ENCODE measurements around the gene IFRD2. TPM values are rescaled to one million over a fixed set of nuclear protein-coding genes. Genes with fewer than 3 reads are reported as not detected.

The IFRD2 gene
- total RNA-seq, 2 donors from 2014 or later, result 63.8 to 100 TPM

DNA sequence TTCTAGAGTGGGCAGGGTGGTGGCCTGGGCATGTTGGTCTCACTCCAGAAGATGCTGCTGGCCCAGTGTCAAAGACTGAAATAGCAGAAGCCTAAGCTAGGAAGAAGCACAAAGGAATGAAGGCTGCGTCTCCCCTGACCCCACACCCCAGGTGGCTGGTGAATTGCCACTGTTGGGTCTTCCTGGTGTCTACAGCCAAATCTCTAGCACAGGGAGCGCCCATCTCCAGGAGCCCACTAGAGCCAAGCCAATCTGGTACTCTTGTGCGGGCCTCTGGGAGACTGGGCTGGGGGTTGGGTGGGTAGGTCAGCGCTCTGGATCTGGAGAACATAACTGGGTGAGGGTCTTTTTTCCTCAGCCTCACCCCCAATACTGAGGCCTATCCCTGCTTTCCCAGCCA lies 34.9 kb upstream of the IFRD2 start:
- Mint-ChIP-seq H3K27ac (peak overlapping the region; percentile 77 to 89), H3K9me3 (no peaks in the 10 kb centered on the region), H3K36me3 (peaks cover 4 to 16% of the 10 kb centered on the region in 2 donors)
- no peak for DNase-seq (ENCODE audit: low spot score in 2 of 2)
- no peak for ATAC-seq

DNA sequence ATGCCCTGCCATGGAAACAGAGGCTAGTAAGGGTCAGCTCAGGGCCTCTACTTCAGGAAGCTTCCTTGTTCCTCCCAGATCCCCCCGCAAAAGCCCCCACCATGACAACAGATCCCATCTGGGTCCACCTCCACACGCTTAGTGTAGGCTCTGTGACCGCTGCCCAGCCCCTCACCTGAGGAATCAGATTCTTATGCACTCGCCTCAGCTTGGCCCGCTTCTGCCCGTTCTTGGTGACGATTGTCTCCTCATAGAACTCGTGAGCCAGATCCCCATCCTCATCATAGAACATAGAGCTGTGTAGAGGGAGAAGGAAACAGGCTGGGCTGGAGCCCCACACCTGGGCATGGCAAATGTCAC lies 33.9 kb upstream of the IFRD2 start:
- peaks cover 4 to 9% of the 10 kb centered on the region in 2 donors for H3K36me3 Mint-ChIP-seq
- no peak for DNase-seq (ENCODE audit: low spot score in 2 of 2)
- no peaks in the 10 kb centered on the region for H3K9me3 Mint-ChIP-seq
- H3K27ac Mint-ChIP-seq, result peak overlapping the region in 1 of 2 donors; percentile 53
- no peak for ATAC-seq

DNA sequence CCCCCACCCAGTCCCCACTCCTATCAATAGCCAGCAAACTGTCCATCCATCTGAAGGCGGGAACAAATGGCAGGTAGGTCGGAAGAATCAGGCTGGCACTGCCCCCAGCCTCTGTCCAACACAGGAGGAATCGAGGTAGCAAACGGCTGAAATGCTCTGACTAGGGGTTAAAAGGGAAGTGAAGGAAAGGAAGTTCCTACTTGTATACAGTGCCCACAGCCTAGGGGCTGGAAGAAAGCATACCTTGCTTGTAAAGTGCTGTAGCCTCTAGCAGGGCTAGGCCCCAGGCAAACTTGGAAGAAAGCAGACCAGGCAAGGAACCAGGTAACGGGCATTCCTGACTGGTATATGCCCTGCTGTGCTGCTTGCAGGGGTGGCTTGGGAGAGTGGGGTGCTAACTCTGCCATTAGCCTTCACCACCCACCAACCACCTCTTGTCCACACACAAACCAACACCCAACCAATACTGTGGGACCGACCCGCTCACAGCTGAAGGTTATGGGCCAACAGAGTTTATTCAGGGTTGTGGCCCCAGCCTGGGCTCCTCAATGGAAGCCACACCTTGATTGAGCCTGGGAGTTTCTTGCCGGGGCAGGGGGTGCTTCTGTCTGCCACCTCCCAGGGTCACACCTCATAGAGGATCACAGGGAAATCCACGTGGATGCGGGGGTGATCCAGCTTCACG lies 33.4 kb upstream of the IFRD2 start:
- peaks cover 3 to 4% of the 10 kb centered on the region in 2 donors for H3K36me3 Mint-ChIP-seq
- H3K9me3 Mint-ChIP-seq, result no peaks in the 10 kb centered on the region
- ATAC-seq, result no peak
- H3K27ac Mint-ChIP-seq, result no peak overlapping the region
- DNase-seq (ENCODE audit: low spot score in 2 of 2), result no peak

DNA sequence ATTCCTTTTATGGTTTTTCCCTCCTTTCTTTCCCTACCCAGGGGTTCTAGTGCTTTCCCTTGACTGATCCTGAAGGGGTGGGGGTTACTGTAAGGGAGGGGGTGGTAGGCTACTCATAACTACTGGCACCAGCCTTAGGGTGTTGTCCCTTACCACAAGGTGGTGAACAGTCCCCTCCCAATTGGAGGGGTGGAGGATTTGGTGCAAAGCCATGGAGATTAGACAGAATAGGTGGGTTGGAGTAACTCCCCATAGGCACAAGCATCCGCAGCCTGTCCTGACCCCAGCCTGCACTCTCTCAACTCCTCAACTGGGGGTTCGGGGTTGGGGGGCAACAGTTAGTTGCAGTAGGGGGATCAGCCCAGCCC lies 32.9 kb upstream of the IFRD2 start:
- no peak for ATAC-seq
- H3K9me3 Mint-ChIP-seq, result no peaks in the 10 kb centered on the region

DNA sequence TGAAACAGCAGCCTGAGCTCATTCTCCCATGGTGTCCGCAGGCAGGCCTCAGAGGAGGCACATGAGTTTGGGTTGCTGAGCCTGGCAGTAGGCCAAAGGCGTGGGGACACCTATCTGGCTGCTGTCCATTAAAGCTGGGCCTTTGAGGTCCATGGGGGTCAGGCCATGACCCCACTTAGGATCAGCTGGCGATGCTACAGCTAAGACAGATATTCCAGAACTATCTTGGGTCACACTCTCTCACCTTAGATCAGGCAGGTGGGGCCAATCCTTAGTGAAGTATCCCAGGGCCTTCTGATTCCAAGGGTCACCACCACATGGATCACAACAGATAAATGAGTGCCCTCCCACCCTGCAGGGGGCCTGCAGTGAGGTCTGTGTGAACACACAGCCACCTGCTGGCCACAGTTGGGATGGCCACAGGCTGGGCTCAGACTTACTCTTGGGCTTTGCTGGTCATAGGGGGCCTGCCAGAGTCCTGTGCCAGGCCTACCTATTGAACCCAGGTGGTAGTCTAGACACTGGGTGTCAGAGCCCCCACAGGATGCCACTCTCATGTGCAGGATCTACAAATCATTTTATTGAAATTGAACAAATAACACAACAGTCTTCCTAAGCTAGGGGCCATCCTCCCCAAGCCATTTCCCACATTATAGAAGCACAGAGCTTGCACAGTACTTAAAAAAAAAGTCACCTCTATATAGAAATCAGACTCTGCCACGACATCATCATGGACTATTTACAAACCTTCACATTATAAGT lies 32.3 kb upstream of the IFRD2 start:
- Mint-ChIP-seq H3K36me3 (no peaks in the 10 kb centered on the region), H3K27ac (peak overlapping the region; percentile 49 to 93), H3K9me3 (no peaks in the 10 kb centered on the region)
- DNase-seq (ENCODE audit: low spot score in 2 of 2) (peak in 1 of 2 donors; percentile 77), ATAC-seq (peak in 1 of 2 donors; percentile 34)

More for the DNA sequence above, 32.9 kb upstream of the IFRD2 start:
- Mint-ChIP-seq H3K36me3 (no peaks in the 10 kb centered on the region), H3K27ac (peak overlapping the region in 1 of 2 donors; percentile 93)
- no peak for DNase-seq (ENCODE audit: low spot score in 2 of 2)

DNA sequence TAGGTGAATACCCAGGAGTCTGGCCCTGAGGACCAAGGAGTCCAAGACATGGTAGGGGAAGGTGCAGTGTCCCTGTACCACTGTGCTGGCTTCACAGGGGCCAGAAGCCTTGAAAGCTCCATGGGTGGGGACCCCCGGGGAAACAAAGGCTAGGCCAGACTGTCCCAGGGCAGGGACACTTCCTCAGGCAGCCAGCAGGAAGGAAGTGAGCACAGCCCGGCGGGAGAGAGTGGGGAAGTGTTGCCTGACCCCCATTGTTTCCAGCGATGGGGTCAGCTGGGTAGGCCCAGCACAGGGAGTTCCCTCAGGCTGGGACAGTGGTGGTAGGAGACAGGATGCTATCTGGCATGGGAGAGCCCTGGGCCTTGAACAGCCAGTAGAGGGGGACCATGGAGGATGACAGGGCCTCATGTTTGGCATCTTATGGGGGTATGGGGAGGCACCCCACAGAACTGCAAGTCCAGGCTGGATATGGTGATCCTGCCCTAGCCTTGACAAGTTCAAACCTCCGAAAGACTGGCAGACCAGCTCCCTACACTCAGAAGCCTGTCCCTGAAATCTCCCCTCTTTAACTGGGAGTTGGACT lies 31.5 kb upstream of the IFRD2 start:
- ATAC-seq (no peak), DNase-seq (ENCODE audit: low spot score in 2 of 2) (no peak)
- Mint-ChIP-seq H3K9me3 (no peaks in the 10 kb centered on the region), H3K36me3 (no peaks in the 10 kb centered on the region), H3K27ac (peak overlapping the region; percentile 49 to 87)

DNA sequence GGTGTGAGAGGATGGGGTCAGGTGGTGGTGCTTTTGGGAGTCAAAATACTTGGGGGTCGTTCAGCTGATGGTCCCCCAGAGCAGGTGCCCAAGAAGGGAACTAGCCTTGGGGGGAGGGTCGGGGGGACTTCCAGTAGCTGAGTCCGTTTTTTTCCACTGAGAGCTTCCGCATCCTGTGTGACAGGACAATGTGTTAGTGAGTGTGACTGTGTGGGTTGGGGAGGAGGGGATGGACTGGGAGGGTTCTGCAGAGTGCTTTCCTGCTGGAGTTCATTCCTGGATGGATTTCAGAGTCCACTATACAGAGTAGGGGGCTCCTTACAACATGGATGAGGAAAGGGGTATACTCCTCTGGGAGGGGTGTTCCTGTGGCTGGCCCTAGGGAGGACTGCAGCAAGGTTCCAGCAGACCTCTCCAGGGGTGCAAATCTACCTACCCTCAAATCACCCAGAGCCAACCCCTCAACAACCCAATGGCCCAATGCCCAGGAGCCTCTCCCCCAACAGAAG lies 30.9 kb upstream of the IFRD2 start:
- ATAC-seq (no peak), DNase-seq (ENCODE audit: low spot score in 2 of 2) (no peak)
- peak overlapping the region; percentile 49 to 87 for H3K27ac Mint-ChIP-seq
- no peaks in the 10 kb centered on the region for H3K36me3 Mint-ChIP-seq
- H3K9me3 Mint-ChIP-seq, result no peaks in the 10 kb centered on the region

DNA sequence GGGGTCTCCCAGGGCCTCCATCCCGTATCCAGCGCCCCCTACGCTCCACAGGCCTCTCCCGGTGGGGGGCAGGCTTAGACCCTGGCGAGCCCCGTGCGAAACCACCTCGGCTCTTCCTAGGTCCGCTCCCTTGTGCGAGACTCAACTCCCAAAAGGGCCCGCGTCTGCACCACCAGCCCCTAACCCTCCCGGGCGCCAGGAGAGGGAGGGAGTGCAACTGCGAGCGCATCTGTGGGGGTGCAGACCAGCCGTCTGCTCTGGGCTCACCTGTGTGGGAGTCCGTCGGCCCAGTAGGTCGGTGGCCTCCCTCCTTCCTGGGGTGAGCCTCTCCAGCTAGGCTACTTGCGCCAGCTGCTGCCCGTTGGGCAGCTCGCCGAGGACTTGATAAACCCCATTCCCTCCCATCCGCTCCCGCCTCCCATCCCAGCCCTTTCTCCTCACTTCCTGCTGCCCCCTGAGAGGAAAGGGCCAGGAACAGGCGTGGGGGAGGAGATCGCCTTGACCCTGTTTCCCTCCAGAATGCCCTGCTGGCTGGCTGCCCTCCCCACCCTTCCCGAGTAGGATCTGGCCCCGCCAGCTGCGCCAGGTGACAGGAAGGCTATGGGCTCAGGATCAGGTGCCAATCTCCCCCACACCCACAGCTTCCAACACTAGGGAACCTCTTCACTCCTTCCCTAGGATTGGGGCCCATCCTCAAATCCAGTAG lies 30.3 kb upstream of the IFRD2 start, which contains the start of gene HYAL2:
HYAL2 (minus strand) TSS at position 360 of the 706 bp plus-strand sequence. CDS start 2,256 bp downstream, outside the sequence.
- no peaks in the 10 kb centered on the region for H3K36me3 Mint-ChIP-seq
- peak within 1 kb of the TSS; percentile 87 to 94 for H3K27ac Mint-ChIP-seq
- no peaks in the 10 kb centered on the region for H3K9me3 Mint-ChIP-seq
- DNase-seq (ENCODE audit: low spot score in 2 of 2) (no peak), ATAC-seq (no peak)

DNA sequence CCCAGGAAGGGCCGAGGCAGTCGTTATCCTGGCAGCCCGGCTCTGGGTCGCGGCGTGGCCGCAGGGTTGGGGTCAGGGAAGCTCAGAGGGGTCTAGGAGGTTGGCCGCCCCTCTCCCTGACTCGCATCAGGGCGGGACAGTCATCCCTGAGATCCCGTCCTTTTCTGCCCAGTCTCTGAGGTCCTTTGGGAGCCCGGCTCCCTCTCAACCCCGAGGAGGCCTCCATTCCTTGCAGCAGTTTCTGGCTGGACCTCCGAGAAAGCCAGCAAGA lies 29.8 kb upstream of the IFRD2 start:
- Mint-ChIP-seq H3K36me3 (no peaks in the 10 kb centered on the region), H3K9me3 (no peaks in the 10 kb centered on the region), H3K27ac (peak overlapping the region in 1 of 2 donors; percentile 87)
- DNase-seq (ENCODE audit: low spot score in 2 of 2) (no peak), ATAC-seq (no peak)

DNA sequence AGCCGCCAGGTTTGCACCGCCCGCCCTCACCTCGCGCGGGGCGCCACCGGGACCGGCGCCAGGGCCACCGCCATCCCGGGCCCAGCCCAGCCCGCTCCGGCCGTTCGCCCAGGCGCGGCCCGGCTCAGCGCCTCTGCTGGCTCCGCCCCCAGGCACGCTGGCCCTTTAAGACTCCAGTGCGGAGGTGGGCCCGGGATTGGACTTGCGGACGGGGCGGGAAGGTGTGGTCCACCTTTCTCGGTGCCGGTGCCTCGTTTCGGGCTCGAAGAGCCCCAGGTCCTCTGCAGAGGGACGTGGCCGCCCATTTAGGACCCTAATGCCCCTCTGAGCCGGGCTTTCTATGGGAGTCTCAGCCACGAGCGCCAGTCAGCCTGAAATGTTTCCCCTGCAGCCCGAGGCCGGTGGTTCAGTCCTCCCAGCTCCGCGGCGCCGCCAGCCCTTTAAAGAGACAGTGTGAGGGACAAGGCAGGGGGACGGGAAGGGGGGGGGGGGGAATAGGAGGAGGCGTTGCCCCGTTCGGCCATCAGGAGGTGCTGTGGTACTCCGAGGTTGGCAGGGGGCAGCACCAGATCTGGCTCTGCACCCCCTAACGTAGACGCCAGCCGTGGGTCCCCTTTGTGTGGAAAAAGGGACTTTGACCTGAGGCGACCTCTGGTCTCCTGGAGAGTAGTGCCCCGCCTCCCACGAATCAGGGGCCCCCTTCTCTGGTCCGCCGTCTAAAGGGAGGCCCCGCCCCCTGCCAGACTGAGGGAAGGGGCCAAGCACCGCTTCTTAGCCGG lies 29.3 kb upstream of the IFRD2 start:
- DNase-seq (ENCODE audit: low spot score in 2 of 2) (peak; percentile 86 to 91), ATAC-seq (peak; percentile 85 to 86)
- Mint-ChIP-seq H3K9me3 (no peaks in the 10 kb centered on the region), H3K36me3 (no peaks in the 10 kb centered on the region), H3K27ac (peak overlapping the region; percentile 87 to 94)

DNA sequence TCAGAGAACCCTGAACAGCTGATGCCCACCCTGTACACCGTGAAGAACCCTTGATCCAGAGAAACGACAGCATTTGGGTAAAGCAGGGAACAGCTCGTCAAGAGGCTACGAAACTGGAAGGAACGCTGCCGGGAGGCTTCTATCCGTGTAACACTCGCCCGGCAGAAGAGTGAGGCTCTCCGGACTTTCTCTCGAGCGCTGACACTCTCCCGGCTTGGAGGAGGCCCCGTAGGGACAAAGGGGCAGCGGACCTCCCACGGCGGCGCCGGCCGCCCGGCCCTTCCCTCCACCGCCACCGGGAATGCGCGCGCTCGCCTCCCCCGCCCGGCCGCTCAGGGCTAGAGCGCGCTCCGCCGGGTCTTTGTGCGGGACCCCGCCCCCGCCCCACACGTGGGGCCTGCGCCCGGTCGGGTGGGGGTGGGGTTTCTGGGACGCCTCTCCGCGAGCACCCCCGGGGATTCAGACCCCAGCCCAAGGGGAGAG lies 28.7 kb upstream of the IFRD2 start:
- H3K36me3 Mint-ChIP-seq, result no peaks in the 10 kb centered on the region
- ATAC-seq (peak; percentile 72 to 73), DNase-seq (ENCODE audit: low spot score in 2 of 2) (peak in 1 of 2 donors; percentile 70)
- H3K9me3 Mint-ChIP-seq, result no peaks in the 10 kb centered on the region
- H3K27ac Mint-ChIP-seq, result peak overlapping the region; percentile 87 to 90

DNA sequence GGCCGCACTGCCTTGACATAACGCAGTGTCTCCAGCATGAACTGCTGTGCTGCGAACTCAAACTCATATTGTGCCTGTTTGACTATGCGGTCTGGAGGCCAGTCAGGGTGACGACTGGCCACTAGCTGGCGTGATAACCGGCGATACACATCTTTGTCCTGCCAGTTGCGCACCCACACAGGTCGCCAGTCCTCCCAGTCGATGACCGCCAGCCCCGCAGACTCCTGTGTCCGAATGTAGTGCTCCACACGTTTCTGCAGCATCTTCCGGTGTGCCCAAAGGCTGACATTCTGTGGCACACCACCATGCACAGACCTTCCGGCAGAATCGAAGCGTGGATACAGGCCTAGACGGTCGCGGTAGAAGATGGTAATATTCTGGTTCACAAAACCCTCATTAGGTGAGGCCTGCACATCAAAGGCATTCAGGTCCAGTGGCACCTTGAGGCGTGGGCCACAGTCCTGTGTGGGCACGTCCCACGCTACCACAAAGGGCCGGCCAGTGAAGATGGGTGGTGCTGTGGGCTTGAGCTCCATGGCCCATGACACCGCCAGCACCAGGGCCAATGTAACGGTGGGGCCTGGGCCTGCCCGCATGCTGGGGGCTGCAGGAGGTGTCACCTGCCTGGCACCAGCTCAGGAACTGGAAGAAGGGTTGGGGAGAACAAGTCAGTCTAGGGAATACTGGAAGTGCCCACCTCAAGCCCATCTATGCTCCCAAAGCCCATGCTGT lies 27.8 kb upstream of the IFRD2 start:
- Mint-ChIP-seq H3K27ac (peak overlapping the region in 1 of 2 donors; percentile 76), H3K36me3 (no peaks in the 10 kb centered on the region)
- ATAC-seq, result no peak

DNA sequence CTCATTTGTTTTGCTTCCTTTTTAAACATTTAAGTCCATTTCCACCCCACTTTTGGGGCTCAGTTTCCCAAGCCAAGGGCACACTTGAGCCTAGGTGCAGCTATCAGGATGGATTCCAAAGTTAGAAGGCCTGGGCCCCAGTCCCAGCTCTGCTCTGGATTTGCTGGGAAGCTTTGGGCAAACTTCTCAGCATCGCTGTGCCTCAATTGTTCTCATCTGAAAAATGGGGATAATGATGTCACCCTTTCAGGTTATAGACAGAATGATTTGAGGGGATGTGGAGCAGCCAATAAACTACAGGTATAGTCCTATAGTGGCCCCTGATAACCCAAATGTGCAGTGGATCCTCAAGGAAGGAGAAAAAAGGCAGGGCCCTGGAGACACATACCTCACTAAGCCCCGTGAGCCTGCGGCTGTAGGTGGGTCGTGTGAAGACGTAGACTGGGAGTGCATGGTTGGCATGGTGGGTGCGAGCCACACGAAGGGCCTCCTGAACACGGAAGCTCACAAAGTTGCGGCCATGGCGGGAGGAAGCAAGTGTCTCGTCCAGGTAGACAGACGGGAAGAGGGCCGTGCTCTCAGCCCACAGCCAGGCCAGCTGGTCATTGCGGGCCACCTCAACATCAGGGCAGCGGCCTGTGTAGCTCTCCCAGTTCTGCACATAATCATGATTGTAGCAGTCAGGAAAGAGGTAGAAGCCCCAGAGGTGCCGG lies 27.1 kb upstream of the IFRD2 start:
- H3K27ac Mint-ChIP-seq, result no peak overlapping the region
- DNase-seq (ENCODE audit: low spot score in 2 of 2), result no peak
- H3K36me3 Mint-ChIP-seq, result no peaks in the 10 kb centered on the region
- no peak for ATAC-seq
- H3K9me3 Mint-ChIP-seq, result no peaks in the 10 kb centered on the region

More for the DNA sequence above, 27.8 kb upstream of the IFRD2 start:
- DNase-seq (ENCODE audit: low spot score in 2 of 2), result no peak
- no peaks in the 10 kb centered on the region for H3K9me3 Mint-ChIP-seq

DNA sequence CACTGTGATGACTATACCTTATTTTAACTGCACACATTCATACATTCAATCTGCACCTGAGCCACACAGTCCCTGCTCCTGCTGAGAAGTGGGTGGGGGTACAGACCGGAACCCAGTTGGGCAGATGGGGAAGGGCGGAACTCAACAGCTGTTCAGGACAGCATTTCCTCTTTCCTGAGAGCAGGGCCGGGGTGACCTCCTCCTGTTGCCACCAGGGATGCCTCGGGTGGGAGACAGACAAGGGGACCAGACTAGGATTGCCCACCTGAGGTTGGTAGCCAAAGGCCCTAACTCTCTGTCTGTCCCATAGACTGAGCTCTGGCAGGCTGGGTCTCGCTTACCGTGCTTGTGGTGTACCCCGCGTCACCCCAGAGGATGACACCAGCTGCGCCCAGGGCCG lies 26.4 kb upstream of the IFRD2 start:
- H3K36me3 Mint-ChIP-seq, result no peaks in the 10 kb centered on the region

DNA sequence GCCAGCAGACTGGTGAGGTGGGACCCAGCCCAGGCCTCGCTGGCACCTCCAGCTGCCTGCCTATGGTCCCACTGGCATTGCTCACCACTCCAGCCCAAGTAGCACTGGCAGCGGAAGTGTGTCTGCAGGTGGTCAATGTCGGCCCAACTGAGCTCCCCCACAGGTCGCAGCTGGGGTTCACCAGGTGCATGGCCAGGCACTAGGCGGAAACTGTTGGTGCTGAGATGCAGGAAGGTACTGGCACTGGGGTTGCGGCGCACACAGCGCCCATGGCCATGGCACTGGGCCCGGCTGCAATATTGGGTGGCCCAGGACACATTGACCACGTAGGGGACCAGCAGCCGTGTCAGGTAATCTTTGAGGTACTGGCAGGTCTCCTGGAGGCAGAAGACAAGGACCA lies 25.9 kb upstream of the IFRD2 start:
- Mint-ChIP-seq H3K36me3 (no peaks in the 10 kb centered on the region), H3K27ac (no peak overlapping the region), H3K9me3 (no peaks in the 10 kb centered on the region)
- DNase-seq (ENCODE audit: low spot score in 2 of 2), result no peak
- no peak for ATAC-seq

More for the DNA sequence above, 26.4 kb upstream of the IFRD2 start:
- ATAC-seq, result no peak
- DNase-seq (ENCODE audit: low spot score in 2 of 2), result no peak
- Mint-ChIP-seq H3K27ac (no peak overlapping the region), H3K9me3 (no peaks in the 10 kb centered on the region)

Measured in activated naive CD4-positive, alpha-beta T cell treated with anti-CD3 and anti-CD28 coated beads, Interleukin-2, amount 50 U/mL, for 72 hours (primary cell).